Cardiac muscle cell (in vitro differentiated cells and primary cell): ENCODE results near the gene KDF1. TPM values are rescaled to one million over a fixed set of nuclear protein-coding genes. Genes with fewer than 3 reads are reported as not detected.

Experiments
- DNase-seq, 2 donors: peaks; one replicate each; pipeline versions ENCODE4 v3.0.0 to v3.0.0-alpha.2; 2010 to 2017; ENCODE audit warnings: low read depth in 1 of 2, low spot score in 1 of 2
- H3K27ac ChIP-seq: fragments of 200-600 bp; sonication (generic); 2 replicates; pipeline ENCODE4 v1.5.1; 2016
- H3K27me3 ChIP-seq: fragments of 200-600 bp; sonication (generic); 2 replicates; pipeline ENCODE4 v1.6.0; 2016; ENCODE audit warnings: control low read depth
- H3K36me3 ChIP-seq: fragments of 200-600 bp; sonication (generic); 2 replicates; pipeline ENCODE4 v1.5.1; 2016; ENCODE audit warnings: control low read depth
- H3K4me1 ChIP-seq: fragments of 200-600 bp; sonication (generic); 2 replicates; pipeline ENCODE4 v1.8.1; 2017; ENCODE audit warnings: low read depth, mild to moderate bottlenecking, mixed run types
- H3K4me3 ChIP-seq: fragments of 200-600 bp; sonication (generic); 2 replicates; pipeline ENCODE4 v1.5.1; 2016; ENCODE audit warnings: mild to moderate bottlenecking
- H3K9me3 ChIP-seq: fragments of 200-600 bp; sonication (generic); 2 replicates; pipeline ENCODE4 v1.5.1; 2017; ENCODE audit warnings: low read depth, mild to moderate bottlenecking, control low read depth
- CTCF ChIP-seq: IDR thresholded peaks from 2 replicates; pipeline ENCODE4 v1.5.1; 2012; ENCODE audit warnings: low read depth, mild to moderate bottlenecking, low read length
- polyA plus RNA-seq: library from polyadenylated mRNA; unstranded; fragments of >200 nt; fragmentation: Nextera tagmentation; extraction: Ambion mirVana; gene quantifications from 2 replicates; pipeline ENCODE4 v1.2.1, GENCODE V29; 2016
- total RNA-seq: library from RNA; depleted of rRNA; stranded (reverse); fragments of >200 nt; gene quantifications from 2 replicates; pipeline ENCODE4 v1.2.3, GENCODE V29; 2016

The KDF1 gene
- total and polyA plus RNA-seq, 2 experiments from 2014 or later: 0.35 to 0.63 TPM

GRCh38 chr1:27000090-27000816 is 40.0 kb upstream of the KDF1 start:
- no peak overlapping the region for H3K4me3 ChIP-seq
- H3K4me1 ChIP-seq: peaks cover 35% of the 10 kb centered on the region
- TF ChIP-seq CTCF: no peak
- no peaks in the 10 kb centered on the region for H3K36me3 ChIP-seq
- no peak for DNase-seq
- H3K9me3 ChIP-seq: no peaks in the 10 kb centered on the region
- peak overlapping the region; percentile 93 for H3K27ac ChIP-seq
- H3K27me3 ChIP-seq: peaks cover 3% of the 10 kb centered on the region

GRCh38 chr1:26999440-26999987 is 39.2 kb upstream of the KDF1 start:
- H3K4me1 ChIP-seq: peaks cover 36% of the 10 kb centered on the region
- H3K4me3 ChIP-seq: no peak overlapping the region
- no peaks in the 10 kb centered on the region for H3K36me3 ChIP-seq
- peak overlapping the region; percentile 93 for H3K27ac ChIP-seq
- peak; percentile 89 to 99 for DNase-seq
- no peaks in the 10 kb centered on the region for H3K9me3 ChIP-seq
- no peak for TF ChIP-seq CTCF
- H3K27me3 ChIP-seq: peaks cover 9% of the 10 kb centered on the region

GRCh38 chr1:26998429-26999300 is 38.4 kb upstream of the KDF1 start:
- Histone ChIP-seq H3K4me3 (no peak overlapping the region), H3K4me1 (peaks cover 28% of the 10 kb centered on the region), H3K36me3 (no peaks in the 10 kb centered on the region), H3K27me3 (peaks cover 9% of the 10 kb centered on the region), H3K27ac (peak overlapping the region; percentile 93), H3K9me3 (no peaks in the 10 kb centered on the region)
- TF ChIP-seq CTCF: no peak
- peak in 1 of 2 donors; percentile 44 for DNase-seq

GRCh38 chr1:26996665-26997064 is 36.4 kb upstream of the KDF1 start:
- Histone ChIP-seq H3K27me3 (peaks cover 16% of the 10 kb centered on the region), H3K4me1 (peaks cover 24% of the 10 kb centered on the region), H3K4me3 (no peak overlapping the region), H3K36me3 (no peaks in the 10 kb centered on the region), H3K27ac (no peak overlapping the region), H3K9me3 (no peaks in the 10 kb centered on the region)
- DNase-seq: no peak
- TF ChIP-seq CTCF: no peak

GRCh38 chr1:26996024-26996423 is 35.8 kb upstream of the KDF1 start:
- DNase-seq: peak in 1 of 2 donors; percentile 40
- H3K9me3 ChIP-seq: no peaks in the 10 kb centered on the region
- peaks cover 23% of the 10 kb centered on the region for H3K27me3 ChIP-seq
- H3K4me1 ChIP-seq: peaks cover 24% of the 10 kb centered on the region
- no peaks in the 10 kb centered on the region for H3K36me3 ChIP-seq
- no peak overlapping the region for H3K4me3 ChIP-seq
- no peak for TF ChIP-seq CTCF
- H3K27ac ChIP-seq: no peak overlapping the region
